Sigmoid colon (tissue), 4 donors: Measurements from ENCODE around the gene FCER2.

Experiments
- POLR2A ChIP-seq, 2 donors: fragments of 450-650 bp; IDR thresholded peaks; one replicate each; pipeline ENCODE4 v1.6.1; 2016; ENCODE audit warnings: antibody characterized with exemption in 2 of 2, mild to moderate bottlenecking in 2 of 2, moderate library complexity in 2 of 2
- POLR2AphosphoS5 ChIP-seq, 4 donors: sonication (generic); formaldehyde crosslinking; IDR thresholded peaks; one replicate each; pipeline ENCODE4 v1.6.1; 2017; ENCODE audit warnings: antibody characterized with exemption in 4 of 4
- TF ChIP-seq, protein P1 (sequence below), 4 experiments: fragments of 450-650 bp in 3 of 4; fragments of 200-600 bp in 1 of 4; IDR thresholded peaks; one replicate each; pipeline ENCODE4 v1.5.1; 2016 to 2019; ENCODE audit warnings: antibody characterized with exemption in 4 of 4, mild to moderate bottlenecking in 3 of 4, moderate library complexity in 2 of 4

DNA sequence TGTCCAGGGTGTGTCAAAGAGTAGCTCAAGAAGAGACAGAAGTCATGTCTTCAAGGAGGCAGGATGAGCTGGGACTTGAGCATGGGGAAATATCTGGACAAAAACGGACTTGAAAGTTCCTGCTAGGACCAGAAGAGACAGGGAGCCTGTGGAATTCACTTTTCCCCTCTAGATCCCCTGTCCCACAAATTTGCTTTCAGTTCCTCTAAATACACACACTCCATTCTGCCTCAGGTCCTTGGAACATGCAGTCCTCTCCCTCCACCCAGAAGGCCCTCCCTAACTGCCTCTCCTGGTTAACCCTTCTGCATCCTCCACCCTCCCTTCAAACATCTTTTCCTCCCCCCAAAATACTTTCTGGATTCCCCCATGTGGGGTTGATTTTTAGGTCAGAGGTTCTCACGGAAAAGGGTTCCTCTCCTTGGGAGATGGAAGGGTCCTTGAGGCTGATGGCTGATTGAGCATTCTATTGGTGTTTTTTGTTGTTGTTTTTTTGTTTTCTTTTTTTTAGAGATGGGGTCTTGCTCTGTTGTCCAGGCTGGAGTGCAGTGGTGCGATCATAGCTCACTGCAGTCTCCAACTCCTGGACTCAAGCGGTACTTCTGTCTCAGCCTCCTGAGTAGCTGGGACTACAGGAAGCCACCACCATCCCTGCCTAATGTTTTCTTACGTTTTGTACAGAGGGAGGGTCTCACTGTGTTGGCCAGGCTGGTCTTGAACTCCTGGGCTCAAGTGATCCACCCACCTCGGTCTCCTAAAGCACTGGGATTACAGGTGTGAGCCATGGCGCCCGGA is 40.0 kb downstream of the FCER2 start:
- TF ChIP-seq, protein P1, sequence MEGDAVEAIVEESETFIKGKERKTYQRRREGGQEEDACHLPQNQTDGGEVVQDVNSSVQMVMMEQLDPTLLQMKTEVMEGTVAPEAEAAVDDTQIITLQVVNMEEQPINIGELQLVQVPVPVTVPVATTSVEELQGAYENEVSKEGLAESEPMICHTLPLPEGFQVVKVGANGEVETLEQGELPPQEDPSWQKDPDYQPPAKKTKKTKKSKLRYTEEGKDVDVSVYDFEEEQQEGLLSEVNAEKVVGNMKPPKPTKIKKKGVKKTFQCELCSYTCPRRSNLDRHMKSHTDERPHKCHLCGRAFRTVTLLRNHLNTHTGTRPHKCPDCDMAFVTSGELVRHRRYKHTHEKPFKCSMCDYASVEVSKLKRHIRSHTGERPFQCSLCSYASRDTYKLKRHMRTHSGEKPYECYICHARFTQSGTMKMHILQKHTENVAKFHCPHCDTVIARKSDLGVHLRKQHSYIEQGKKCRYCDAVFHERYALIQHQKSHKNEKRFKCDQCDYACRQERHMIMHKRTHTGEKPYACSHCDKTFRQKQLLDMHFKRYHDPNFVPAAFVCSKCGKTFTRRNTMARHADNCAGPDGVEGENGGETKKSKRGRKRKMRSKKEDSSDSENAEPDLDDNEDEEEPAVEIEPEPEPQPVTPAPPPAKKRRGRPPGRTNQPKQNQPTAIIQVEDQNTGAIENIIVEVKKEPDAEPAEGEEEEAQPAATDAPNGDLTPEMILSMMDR (IDR thresholded peaks at IDR 0.05) = no peak
- TF ChIP-seq POLR2AphosphoS5 (IDR thresholded peaks at IDR 0.05) = no peak
- TF ChIP-seq POLR2A (IDR thresholded peaks at IDR 0.05) = no peak
